Neural progenitor cell (in vitro differentiated cells): ENCODE results near the gene AKAP14.
"Not testable (repeated sequence)": the region's sequence is repeated elsewhere in the genome, so short reads cannot be mapped to it uniquely, and the experiment has no call there.

Experiments
- CTCF ChIP-seq: fragments of 200-600 bp; sonication (generic); IDR thresholded peaks from 2 replicates; pipeline ENCODE4 v1.5.1; 2017; ENCODE audit warnings: antibody characterized with exemption, mild to moderate bottlenecking
- EZH2 ChIP-seq: fragments of 200-600 bp; sonication (generic); IDR thresholded peaks from 2 replicates; pipeline ENCODE4 v1.6.1; 2017; ENCODE audit warnings: antibody characterized with exemption, mild to moderate bottlenecking, moderate library complexity
- EZH2phosphoT487 ChIP-seq: fragments of 200-600 bp; sonication (generic); IDR thresholded peaks from 2 replicates; pipeline ENCODE4 v1.6.1; 2017; ENCODE audit warnings: antibody characterized with exemption

- not testable (repeated sequence) for TF ChIP-seq CTCF, EZH2, EZH2phosphoT487
Observed at GRCh38 chrX:119922391-119922790, 26.7 kb downstream of the AKAP14 start.
